GM12801 (cell line): ENCODE measurements around the gene MYL4.

Experiments
- TF ChIP-seq, protein P1 (sequence below): IDR thresholded peaks from one replicate; pipeline ENCODE4 v1.5.1; 2011; ENCODE audit warnings: control low read depth; ENCODE audit not compliant: insufficient read length; ENCODE audit errors: extremely low read depth

Gene MYL4

DNA sequence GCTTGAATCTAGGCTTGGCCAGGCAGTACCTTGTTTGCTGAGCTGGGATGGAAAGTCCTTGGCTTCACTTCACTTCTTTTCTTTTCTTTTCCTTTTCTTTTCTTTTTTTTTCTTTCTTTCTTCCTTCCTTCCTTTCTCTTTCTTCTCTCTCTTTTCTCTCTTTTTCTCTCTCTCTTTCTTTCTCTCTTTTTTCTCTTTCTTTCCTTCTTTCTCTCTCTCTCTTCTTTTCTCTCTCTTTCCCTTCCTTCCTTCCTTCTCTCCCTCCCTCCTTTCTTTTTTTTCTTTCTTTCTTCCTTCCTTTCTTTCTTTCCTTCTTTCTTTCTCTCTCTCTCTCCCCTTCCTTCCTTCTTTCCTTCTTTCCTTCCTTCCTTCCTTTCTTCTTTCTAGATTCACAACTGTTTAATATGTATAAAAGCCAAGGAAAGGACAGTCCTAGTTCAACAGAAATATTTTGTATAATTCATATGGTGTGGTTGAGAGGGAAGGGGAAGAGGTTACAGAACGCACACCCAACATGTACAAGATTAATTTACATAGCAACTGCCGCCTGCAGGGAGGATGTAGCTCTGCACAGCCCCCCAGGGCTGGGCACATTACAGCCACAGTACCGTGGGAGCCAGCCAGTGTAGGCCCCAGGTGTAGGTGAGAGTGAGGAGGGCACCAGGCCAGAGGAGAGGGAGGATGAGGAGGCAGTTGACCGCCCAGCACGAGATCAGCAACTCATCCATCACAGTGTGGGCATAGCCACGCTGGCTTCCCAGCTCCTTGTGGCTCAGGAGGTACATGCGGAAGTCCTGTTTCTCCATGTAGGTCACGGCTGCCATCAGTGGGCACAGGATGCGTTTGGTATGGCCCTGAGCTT lies 34.8 kb downstream of the MYL4 start:
- TF ChIP-seq, protein P1, sequence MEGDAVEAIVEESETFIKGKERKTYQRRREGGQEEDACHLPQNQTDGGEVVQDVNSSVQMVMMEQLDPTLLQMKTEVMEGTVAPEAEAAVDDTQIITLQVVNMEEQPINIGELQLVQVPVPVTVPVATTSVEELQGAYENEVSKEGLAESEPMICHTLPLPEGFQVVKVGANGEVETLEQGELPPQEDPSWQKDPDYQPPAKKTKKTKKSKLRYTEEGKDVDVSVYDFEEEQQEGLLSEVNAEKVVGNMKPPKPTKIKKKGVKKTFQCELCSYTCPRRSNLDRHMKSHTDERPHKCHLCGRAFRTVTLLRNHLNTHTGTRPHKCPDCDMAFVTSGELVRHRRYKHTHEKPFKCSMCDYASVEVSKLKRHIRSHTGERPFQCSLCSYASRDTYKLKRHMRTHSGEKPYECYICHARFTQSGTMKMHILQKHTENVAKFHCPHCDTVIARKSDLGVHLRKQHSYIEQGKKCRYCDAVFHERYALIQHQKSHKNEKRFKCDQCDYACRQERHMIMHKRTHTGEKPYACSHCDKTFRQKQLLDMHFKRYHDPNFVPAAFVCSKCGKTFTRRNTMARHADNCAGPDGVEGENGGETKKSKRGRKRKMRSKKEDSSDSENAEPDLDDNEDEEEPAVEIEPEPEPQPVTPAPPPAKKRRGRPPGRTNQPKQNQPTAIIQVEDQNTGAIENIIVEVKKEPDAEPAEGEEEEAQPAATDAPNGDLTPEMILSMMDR, result no peak

DNA sequence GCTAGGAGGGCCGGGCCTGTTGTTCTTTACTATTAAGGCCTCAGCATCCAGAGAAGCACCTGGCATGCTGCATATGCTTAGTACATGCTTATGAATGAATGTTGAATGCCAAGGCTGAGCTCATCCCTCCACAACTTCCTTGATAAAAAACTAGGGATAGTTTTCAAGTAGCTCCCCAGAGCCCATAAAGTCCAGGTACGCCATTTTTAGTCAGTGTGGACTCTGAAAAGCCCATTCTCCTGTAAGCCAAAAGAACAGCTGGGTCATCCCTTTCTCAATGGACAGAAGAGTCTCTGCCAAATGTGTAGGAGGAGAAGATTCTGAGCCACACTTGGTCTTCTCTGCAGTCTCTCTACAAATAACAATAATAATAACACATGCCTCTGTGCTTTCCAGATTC lies 35.5 kb downstream of the MYL4 start:
- TF ChIP-seq, protein P1, result no peak

DNA sequence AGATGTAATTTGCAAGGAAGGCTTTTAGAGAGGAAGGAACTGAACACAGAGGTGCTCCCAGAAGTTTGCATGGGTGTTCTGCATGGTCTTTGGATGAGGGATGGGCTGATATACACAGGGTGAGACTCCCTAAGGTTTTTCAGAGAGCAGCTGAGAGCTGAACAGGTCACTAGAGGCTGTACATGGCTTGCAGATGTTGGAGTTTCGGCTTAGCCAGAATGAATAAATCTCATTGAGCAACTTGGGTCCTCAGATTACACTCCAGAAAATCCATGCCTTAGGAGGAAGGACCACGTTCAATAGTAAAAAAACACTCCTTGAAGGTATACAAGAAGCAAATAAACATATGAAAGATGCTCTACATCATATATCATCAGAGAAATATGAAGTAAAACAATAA lies 37.0 kb downstream of the MYL4 start:
- TF ChIP-seq, protein P1, result no peak

- TF ChIP-seq, protein P1, result no peak
These were observed 41.7 kb downstream of the MYL4 start for GRCh38 chr17:47250855-47251254.

GRCh38 chr17:47251421-47251940 lies 42.3 kb downstream of the MYL4 start:
- TF ChIP-seq, protein P1, result no peak

- TF ChIP-seq, protein P1, result no peak
These were observed 43.1 kb downstream of the MYL4 start for GRCh38 chr17:47252209-47252608.

DNA sequence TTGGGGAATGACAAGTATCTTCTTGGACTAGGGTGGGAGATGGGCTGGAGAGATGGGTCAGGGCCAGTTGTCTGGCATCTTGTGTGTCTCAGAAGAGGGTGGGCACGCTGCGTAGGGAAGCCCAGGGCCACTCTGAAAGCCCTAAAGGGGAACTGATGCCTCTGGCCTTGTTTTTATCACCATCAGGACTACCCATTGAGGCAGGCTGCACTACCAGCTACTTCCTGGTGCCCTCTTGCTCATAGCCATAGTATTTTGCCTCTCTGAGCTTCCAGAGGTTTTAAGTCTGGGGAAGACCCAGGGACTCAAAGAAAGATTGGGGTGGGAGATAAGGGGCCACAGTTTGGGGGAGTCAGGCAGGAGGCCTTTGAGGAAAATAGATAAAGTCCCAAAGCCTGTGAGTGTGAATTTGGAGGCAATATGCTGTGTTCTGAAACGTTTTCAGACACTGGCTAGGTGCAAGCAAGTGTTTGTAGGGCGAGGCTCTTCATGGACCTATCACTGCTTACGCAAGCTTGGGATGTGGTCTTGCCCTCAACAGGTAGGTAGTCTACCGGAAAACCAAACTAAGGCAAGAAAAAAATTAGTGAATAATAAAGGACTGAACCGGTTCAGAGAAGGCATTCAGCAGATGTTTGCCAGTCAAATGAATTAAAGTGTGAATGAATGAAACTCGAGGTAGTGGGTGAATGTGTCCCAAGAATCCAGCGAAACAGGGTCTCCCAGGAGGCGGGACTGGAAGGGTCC lies 43.8 kb downstream of the MYL4 start:
- TF ChIP-seq, protein P1, result no peak
